KG1 (cell line): ENCODE measurements around the gene SCN1B.

Experiments used
- DNase-seq: peaks from one replicate; lab custom pipeline; 2025; lab: John Stamatoyannopoulos, UW

Gene SCN1B

DNA sequence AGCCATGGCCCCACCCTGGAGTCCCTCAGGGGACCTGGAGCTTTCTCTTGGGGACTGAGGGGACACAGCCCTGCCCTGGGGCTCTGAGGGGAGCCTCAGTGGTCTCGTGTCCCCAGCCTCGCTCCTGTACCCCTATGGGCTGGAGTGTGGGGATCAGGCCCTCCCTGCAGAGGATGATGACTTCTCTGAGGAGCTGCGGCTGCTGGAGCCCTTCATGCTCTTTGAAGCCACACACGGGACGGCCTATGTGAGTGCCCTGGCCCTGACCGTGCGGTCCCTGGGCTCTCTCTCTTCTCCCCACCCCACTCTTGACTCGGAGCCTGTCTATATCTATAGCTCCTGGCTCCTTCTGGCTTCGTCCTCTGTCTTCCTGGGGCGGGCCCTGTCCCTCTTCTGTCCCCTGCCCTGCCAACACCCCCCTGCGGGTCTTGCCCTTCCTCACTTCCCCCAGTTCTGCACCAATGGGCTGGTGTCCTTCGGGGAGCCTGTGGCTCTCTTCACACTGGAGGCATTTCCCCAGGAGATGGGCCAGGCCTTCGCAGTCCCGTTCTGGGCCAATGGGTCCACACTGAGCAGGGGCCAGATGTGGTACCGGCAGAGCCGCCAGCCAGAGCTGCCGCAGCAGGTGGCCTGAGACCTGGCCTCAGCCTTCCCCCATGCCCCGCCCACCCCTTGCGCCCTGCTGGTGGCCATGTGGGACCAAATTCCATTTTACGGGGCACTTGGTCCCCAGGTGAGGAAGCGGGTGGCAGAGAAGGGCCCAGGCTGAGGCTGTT, 44.3 kb downstream of the SCN1B start:
- DNase-seq: no peak

DNA sequence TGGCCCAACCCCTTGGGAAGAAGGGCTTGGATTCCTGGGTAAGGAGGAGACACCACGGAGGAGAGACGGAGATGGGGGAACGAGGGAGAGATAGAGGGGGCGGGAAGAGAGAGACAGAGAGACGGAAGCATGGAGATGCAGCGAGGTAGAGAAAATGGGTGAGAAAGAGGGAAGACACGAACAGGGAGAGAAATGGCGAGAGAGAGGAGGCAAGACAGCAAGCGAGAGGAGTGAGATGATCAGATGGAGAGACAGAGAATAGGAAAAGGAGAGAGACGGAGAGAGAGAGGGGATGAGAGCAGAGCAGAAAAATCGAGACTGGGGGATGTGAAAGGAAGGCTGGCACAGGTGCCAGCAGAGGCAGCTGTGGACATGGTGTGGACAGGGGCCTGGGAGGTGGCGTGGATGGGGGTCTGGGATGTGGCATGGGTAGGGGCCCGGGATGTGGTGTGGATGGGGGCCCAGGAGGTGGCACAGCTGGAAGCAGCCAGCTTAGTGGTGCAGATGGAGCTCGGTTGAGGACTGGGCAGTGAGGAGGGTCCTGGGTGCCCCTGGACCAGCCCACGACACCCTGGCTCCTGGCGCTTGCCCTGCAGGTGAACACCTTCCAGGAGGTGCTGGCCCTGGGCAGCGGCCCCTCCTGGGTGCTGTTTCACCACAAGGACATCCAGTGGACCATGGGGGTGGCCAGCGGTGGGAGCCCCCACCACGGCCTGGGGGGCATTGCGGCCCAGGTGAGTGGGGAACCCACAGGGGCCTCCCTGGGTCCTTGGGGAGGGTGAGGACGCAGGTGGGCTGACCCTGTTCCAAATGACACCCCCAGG, 45.1 kb downstream of the SCN1B start:
- no peak for DNase-seq

DNA sequence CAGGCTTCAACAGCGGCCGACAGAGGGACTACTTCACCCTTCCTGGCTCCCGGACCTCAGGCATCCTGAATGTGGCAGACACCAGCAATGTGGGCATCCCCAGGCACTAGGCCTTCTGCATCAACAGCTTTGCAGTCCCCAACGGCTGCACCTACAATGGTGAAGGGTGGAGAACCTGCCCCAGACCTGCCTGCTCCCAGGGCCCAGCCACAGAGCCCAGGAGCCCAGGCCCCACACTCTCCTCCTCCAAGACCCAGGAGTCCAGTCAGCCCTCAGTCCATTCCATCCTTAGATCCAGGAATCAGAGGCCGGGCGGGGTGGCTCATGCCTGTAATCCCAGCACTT, 45.7 kb downstream of the SCN1B start:
- no peak for DNase-seq

DNA sequence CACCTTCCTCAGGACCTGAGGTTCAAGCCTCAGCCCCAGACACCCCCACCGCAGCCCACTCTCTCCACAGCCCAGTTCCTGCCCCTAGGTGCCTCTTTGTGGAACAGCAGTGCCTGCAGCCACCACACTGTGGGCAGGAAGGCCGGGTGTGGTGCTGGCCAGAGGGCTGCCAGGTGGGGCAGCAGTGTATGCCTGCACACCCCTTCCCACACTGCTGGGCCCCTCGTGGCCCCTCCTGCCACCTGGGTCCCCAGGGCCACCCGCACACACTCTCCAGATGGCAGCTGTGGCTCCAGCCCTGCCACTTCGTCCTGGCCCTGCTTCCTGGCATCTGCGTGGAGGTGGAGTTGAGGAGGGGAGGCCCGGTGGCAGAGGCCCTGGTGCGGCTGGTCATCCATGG, 46.4 kb downstream of the SCN1B start:
- no peak for DNase-seq

DNA sequence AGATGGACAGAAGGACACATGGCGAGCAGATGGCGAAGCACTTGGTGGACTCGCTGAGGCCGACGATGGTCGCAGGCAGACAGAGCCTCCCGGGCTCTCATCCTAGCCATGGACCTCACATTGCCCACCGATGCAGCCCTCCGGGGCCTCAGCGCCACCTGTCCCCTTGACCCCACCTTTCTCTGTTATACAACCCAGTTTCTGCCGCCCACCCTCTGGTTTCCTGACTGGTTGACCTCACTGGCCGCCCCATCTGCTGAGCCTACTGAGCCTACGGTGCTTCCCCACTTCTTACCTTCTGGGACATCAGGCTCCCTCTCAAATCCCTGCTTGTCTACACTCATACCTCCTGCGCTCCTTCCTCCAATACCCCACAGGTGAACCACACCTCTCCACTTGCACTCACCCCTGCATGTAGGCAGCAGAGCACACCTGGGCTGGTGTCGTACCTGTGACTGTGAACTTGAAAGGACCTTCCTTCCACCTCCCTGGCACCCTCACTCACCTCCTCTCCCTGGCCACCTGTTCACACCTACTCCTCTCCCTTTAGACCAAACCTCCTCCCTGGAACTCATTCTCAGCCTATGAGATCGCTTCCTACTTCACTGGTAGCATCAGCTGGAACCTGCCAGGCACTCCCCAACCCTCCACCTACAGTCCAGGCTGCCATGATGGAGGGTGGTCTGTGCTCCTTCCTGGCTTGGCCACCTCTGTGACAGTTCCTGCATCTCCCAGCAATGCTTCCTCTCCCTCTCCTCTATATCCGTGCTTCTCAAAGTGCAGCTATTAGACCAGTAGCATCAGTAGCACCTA, 47.3 kb downstream of the SCN1B start:
- no peak for DNase-seq

DNA sequence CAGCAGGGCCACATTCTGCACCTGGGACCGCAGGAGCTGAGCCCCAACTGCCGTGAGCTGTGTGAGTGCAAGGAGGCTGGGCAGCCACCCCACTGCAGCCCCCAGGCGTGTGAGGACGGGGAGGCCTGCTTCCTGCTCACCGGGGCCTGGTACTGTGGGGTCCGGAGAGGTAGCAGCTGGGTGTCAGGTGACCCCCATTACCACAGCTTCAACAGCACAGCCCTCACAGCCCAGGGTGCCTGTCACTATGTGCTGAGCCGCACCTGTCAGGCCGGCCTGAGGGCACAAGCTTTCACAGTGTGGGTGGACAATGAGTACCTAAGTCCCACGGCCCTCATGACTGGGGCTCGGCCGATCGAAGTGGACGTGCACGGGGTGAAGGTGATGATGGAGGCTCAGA, 49.6 kb downstream of the SCN1B start:
- no peak for DNase-seq

DNA sequence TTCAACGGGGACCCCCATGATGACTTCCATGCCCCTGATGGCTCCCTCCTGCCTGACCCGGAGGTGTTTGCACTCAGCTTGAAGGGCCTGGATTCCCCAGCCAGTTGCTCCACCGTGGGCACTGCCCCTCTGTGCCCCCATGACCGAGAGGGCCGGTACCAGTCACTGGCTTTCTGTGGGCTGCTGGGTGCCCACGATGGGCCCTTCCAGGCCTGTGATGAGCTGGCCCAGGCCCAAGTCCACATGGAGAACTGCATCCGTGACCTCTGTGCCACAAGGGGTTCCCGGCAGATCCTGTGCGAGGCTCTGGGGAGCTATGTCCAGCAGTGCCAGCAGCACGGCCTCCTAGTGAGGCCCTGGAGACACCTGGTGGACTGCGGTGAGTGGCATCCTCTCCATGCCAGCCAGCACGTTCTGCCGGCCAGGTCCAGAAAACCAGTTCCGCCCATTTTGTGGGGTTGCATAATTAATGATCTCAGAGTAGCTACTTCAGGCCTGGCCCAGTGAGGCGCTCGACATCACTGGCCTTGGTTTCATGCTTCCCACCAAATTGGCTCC, 50.4 kb downstream of the SCN1B start:
- no peak for DNase-seq

DNA sequence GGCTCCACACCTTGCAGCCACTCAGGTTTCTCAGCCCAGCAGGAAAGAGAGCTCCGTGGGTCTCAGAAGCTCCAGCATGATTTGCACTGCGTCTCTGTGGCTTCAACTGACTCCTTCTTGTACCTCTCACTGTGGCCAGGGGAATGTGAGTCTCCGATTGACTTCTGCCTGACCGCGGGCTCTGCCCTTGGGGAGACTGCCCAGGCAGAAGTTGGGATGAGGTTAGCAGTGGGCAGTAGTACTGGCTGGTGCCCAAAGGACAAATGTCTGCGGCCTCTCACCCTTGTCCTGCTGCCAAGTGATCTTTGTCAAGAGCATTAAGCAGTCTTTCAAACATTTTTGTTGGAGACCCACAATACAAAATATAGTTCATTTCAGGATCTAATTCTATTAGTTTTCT, 50.9 kb downstream of the SCN1B start:
- DNase-seq: no peak

DNA sequence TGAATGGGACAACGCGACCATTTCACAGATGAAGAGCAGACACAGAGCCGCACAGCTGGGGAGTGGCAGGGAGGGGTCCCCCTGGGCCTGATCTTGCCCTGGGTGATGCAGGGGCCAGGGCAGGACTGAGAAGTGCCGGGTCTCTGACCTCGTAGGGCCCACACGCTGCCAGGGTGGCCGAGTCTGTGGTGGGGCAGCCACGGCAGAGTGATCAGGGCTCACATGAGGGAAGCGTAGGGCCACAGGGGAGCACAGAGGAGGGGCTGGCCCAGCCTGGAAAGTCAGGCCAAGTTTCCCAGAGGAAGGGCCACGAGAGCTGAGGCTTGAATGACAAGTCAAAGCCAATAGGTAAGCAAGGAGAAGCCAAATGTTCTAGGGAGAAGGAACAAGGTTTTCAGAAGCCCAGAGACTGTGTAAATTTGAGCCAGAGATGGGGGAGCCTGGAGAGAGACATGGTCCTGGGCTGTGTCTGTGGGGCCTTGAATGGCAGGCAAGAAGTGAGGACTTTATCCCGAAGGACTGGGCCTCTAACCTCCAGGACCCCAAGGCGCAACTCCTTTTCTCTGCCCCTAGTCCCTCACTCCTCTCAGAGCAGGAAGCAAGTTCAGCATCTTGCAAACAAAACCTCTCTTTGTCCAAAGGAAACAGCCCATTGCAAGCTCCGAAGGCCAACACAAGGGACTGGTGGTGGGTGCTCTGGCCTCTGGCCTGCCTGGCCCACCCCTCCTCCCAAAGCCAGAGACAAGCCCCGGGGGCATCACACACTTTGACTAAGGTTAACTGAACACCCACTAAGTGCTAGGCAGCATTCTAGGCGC, 53.6 kb downstream of the SCN1B start:
- DNase-seq: no peak

DNA sequence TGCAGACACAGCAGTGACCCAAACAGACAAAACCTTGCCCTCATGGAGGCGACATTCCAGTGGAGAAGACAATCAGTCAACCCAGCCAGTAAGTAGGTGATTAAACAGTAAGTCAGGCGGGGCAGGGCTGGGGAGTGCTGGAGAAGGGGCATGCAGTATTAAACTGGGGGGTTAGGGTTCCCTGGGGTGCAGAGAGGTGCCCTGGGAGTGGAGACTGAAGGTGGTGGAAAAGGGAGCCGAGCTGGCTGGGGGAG, 54.2 kb downstream of the SCN1B start:
- no peak for DNase-seq

DNA sequence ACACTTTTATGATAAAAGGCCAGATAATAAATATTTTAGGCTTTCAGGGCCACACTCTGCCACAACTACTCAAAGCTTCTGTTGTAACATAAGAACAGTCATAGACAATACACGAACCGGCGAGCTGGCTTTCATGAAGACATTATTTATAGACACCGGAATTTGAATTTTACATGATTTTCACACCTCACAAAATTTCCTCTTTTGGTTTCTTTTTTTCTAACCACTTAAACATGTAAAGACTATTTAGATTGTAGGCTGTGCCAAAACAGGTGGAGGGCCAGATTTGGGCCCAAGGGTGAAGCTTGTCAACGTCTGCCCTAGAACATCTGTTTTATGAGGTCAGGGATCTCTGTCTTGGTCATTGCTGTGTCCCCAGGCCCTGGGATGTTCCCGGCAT, 55.7 kb downstream of the SCN1B start:
- DNase-seq: no peak

DNA sequence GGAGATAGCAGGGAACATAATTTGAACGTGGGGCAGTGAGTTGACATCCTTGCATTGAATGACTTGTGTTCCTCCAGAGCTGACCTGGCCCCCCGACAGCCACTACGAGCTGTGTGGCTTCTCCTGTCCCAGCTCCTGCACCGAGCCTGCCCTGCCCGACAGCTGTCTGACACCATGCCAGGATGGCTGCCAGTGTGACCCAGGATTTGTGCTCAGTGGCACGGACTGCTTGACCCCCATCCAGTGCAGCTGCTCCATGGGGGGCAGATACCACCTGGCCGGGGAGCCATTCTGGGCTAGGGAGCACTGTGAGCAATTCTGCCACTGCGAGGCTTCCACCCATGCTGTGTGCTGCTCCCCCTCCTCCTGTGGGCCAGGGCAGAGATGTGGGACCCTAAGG, 56.2 kb downstream of the SCN1B start:
- DNase-seq: no peak

DNA sequence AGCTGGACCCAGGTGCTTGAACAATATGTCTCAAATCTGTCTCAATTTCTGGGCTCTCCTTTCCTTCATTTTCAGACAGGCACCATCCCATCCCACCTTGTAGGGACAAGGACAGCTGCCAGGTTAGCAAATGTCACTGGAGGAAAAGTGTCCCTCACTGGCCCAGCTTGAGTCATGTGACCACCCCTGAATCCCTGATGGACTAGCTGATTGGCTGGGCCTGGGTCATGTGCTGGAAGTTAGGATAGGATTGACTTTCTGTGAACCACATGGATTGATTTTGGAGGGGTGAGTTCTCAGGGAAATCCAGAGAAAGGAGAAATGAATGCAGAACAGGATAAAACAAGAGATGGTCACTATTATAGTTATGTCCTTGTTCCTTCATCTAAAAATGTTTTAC, 57.1 kb downstream of the SCN1B start:
- no peak for DNase-seq

DNA sequence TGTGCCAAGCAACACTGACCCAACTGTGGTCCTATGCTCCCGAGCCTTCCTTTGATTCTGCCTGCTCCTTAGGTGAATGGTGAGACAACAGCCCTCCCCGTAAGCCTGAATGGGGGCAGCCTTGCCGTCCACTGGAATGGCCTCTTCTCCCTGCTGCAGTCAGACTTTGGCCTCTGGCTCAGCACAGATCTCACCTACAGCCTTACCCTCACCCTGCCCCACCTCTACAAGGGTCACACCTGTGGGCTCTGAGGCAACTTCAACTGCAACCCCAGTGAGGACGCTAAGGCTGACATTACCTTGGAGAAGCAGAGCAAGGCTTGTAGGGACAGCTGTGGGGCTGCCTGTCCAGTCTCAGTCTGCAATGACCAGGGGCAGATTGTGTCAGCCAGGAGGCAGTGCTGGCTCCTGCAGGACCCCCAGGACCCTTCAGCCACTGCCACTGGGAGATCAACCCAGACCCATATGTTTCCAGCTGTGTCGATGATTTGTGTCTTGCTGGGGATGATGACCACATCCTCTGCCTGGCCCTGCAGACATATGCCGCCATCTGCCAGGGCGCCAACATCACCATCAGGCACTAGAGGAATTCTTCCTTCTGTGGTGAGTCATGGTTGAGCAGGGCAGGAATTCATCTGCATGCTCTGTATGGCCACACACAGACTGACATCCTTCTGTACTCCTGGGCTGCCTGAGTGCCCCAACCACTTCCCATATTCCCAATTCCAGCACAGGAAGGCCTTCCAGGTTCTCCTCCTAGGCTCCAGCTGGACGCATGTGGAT, 58.1 kb downstream of the SCN1B start:
- no peak for DNase-seq

DNA sequence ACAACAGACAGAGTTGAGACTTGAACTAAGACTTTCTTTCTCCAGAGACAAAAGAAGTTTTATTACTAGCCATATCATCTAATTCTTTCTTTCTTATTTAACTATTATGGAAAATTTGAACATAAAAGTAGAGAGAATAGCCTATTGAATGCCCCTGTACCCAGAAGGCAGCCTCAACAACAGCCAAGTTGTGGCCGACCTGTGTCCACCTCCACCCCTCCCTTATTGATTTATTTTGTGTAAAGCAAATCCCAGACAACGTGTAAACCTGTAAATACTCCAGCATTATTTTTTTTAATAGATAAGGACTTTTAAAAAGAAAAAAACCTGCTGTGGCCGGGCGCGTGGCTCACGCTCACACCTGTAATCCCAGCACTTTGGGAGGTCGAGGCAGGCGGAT, 59.3 kb downstream of the SCN1B start:
- no peak for DNase-seq
